NCI-H146 treated with DMSO at 0.1 percent for 48 hours (cell line): Measurements from ENCODE around the gene PDE10A.
"Not testable (repeated sequence)": the region's sequence is repeated elsewhere in the genome, so short reads cannot be mapped to it uniquely, and the experiment has no call there.

ENCODE experiments used
- DNase-seq: peaks from one replicate; lab custom pipeline; 2025; ENCODE audit not compliant: unreplicated experiment; lab: John Stamatoyannopoulos, UW

Gene PDE10A

GRCh38 chr6:165594584-165595333 lies 68.3 kb downstream of the PDE10A start:
- no peak for DNase-seq

GRCh38 chr6:165592947-165593346 lies 70.1 kb downstream of the PDE10A start:
- not testable (repeated sequence) for DNase-seq

DNA sequence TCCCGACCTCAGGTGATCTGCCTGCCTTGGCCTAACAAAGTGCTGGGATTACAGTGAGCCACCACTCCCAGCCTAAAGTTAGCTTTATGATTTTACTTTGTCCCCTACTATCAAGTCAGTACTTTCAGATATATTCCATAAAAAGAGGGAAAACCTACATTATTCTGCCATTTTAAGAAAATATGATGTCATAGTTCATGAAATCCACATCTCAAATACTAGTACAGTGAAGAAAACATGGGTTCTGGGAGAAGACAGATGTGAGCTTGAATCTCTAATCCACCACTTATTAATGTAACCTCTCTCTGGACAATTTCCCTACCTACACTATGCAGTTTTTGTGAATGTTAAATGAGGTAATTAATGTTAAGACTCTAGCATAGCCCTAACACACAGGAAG lies 74.5 kb downstream of the PDE10A start:
- DNase-seq, result no peak

- DNase-seq, result no peak
Measured at GRCh38 chr6:165587206-165587605, 75.8 kb downstream of the PDE10A start.

DNA sequence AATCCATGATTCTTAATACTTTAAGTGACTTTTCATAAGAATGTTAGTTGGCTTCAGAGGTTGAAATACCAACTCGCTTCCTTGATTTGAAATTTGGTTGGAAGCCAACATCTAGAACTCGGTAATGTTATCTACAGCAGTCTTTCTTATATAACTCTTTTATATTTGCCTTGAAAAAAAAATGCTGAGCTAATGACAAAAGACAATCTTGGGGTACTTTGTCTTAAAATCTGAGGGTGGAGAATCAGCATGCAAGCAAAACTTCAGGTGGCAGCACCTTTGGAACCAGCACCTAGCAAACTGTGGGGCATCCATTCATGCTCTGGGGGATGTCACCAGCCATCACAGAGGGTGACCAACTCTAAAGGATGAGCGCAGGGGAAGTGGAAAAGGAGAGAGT lies 76.3 kb downstream of the PDE10A start:
- no peak for DNase-seq

- DNase-seq, result no peak
Measured at GRCh38 chr6:165585060-165585459, 78.0 kb downstream of the PDE10A start.

DNA sequence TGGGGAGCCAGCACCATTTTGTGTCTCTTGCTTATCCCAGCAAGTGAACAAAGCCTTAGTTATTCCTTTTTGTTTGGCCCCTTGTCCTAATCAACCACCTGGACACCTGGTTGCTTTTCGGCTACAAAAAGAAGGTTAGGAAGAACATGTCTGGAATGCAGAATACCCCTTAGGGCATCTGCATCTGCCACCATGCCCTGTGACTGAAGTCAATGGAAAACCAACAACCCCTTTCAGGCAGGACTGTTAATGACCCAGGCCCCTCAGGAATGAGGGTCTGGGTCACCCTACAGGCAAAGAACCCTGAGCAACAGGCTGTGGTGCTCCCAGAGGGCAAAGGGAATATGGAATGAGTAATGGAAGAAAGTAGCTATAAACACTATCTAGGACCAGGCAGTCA lies 78.5 kb downstream of the PDE10A start:
- no peak for DNase-seq

DNA sequence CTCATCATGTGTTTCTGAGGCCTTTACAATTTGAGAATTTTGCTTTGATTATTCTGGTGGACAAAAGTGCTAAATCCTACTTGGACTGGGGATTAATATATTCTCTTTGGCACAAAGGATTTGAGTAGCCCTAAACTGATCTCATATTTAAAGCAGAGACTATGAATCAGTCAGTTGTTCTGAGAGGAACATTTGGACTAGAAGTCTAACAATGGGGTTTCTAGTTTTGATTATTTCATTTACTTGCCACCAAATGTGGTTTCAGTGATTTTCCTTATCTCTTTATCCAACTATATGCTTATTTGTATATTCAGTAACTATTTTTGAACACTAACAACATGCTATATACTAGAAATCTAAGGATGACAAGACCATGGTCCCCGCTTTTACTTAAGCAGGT lies 81.4 kb downstream of the PDE10A start:
- DNase-seq, result no peak

DNA sequence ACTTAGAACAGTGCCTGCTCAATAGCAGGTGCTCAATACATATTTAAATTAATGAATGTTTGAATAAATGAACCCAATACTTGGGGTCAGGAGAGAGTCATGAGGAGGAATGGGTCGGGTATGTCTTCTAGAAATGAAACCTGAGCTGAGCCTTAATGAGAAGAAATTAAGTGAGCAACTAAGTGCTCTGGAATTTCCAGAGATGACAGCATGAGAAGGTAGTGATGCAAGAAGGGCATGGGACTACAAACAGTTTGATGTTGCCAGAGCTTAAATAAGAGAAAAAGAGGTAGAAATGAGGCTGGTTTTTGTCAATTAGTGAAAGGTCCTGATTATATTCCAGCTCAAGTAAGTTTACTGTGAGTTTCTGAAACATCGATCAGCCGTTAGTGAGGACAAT lies 82.9 kb downstream of the PDE10A start:
- no peak for DNase-seq

GRCh38 chr6:165579151-165579550 lies 83.9 kb downstream of the PDE10A start:
- DNase-seq, result no peak

GRCh38 chr6:165577556-165577955 lies 85.5 kb downstream of the PDE10A start:
- DNase-seq, result no peak

DNA sequence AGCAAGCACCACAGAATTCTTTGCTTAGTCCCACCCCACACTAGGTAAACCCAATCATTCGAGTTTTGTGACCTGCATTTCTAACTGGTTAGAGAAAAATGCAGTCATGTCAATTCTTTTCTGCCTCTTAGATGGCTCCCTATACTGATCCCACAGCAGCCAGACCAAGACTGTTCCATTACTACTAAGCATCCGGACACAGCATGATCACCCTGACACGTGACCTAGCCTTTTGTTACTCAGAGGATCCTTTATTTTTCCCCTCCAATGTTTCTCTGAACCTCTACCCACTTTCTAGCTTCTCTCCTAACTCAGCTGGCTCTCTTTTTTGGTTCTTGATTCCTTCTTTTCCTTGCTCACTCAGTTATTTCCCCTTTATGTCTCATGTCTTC lies 87.9 kb downstream of the PDE10A start:
- no peak for DNase-seq

- no peak for DNase-seq
Measured at GRCh38 chr6:165574220-165575157, 88.6 kb downstream of the PDE10A start.

- DNase-seq, result no peak
Measured at GRCh38 chr6:165573671-165574070, 89.4 kb downstream of the PDE10A start.

- no peak for DNase-seq
Measured at GRCh38 chr6:165571721-165572132, 91.3 kb downstream of the PDE10A start.

DNA sequence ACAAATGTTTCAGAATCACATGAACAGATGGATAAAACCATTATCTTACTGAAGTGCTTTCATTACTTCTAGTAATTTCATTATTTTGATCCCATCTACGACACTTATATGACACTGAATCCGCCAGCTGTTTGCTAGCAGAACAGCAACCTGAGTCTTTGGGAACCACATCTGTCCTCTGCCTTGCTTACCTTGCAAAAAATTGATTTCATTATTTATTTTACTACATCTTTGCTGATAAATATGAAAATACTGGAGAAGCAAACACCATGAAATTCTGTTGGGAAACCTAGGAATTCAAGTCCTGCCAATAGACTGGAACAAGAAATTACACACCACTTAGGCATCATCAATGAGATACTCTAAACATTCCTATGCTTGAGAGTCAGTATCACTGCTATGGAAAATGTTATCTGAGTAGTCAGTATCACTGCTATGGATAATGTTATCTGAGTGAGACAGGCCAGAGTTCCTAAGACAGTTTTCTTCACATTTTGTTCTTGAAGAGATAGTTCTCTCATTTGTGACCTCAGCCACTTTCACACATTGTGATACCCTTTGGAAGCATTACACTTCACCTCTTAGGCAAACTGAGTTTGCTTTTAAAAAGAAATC lies 91.9 kb downstream of the PDE10A start:
- no peak for DNase-seq

DNA sequence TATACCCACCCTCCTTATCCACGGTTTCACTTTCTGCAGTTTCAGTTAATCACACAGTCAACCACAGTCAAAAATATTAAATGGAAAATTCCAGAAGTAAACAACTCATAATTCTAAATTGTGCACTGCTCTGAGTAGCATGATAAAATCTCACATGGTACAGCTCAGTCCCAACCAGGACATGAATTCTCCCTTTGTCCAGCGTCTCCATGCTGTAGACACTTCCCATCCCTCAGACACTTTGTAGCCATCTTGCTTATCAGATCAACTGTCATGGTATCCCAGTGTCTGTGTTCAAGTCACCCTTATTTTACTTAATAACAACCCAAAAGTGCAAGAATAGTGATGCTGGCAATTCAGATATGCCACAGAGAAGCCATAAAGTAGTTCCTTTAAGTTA lies 94.7 kb downstream of the PDE10A start:
- DNase-seq, result no peak

GRCh38 chr6:165566088-165566828 lies 96.8 kb downstream of the PDE10A start:
- no peak for DNase-seq

- DNase-seq, result no peak
Measured at GRCh38 chr6:165562421-165563090, 100.5 kb downstream of the PDE10A start.

GRCh38 chr6:165559632-165560031 lies 103.4 kb downstream of the PDE10A start:
- no peak for DNase-seq
